ENCODE measurements around the gene TSHZ1.

TSHZ1 gene

GRCh38 chr18:75173738-75174137, 36.9 kb upstream of the TSHZ1 start:
- Histone ChIP-seq H3K27me3 (ENCODE audit: low read length) (no peaks in the 10 kb centered on the region), H3K4me3 (ENCODE audit: insufficient read depth, low read length, poor library complexity, severe bottlenecking) (no peak overlapping the region), H3K9me2 (replicated peaks; ENCODE audit: insufficient read depth, low read length) (no peaks in the 10 kb centered on the region), H3K4me2 (ENCODE audit: low read depth, low read length, poor library complexity, severe bottlenecking) (no peak overlapping the region), H3K79me2 (ENCODE audit: insufficient read depth, low read length) (no peaks in the 10 kb centered on the region), H2AFZ (ENCODE audit: low read depth, low read length, severe bottlenecking) (no peak overlapping the region), H3K9me3 (ENCODE audit: insufficient read depth, low read length) (no peaks in the 10 kb centered on the region), H4K20me1 (ENCODE audit: low read depth, low read length) (no peaks in the 10 kb centered on the region), H3K36me3 (ENCODE audit: low read length) (no peaks in the 10 kb centered on the region), H3K27ac (ENCODE audit: low read depth, low read length) (no peak overlapping the region), H3F3A (ENCODE audit: insufficient read depth) (no peaks in the 10 kb centered on the region), H3K9ac (ENCODE audit: low read length) (no peak overlapping the region)
- TF ChIP-seq CTCF (IDR thresholded peaks at IDR 0.05; ENCODE audit: insufficient read depth, low read length, poor library complexity, severe bottlenecking) (no peak), EZH2phosphoT487 (conservative IDR thresholded peaks at IDR 0.05; ENCODE audit: low read length) (no peak)

- H3K79me2 ChIP-seq (ENCODE audit: insufficient read depth, low read length): no peaks in the 10 kb centered on the region
- TF ChIP-seq CTCF (IDR thresholded peaks at IDR 0.05; ENCODE audit: insufficient read depth, low read length, poor library complexity, severe bottlenecking): no peak
- TF ChIP-seq EZH2phosphoT487 (conservative IDR thresholded peaks at IDR 0.05; ENCODE audit: low read length): no peak
- no peak overlapping the region for H3K27ac ChIP-seq (ENCODE audit: low read depth, low read length)
- H4K20me1 ChIP-seq (ENCODE audit: low read depth, low read length): no peaks in the 10 kb centered on the region
- no peaks in the 10 kb centered on the region for H3K36me3 ChIP-seq (ENCODE audit: low read length)
- H2AFZ ChIP-seq (ENCODE audit: low read depth, low read length, severe bottlenecking): no peak overlapping the region
- H3K9me2 ChIP-seq (replicated peaks; ENCODE audit: insufficient read depth, low read length): no peaks in the 10 kb centered on the region
- no peak overlapping the region for H3K4me3 ChIP-seq (ENCODE audit: insufficient read depth, low read length, poor library complexity, severe bottlenecking)
- no peak overlapping the region for H3K4me2 ChIP-seq (ENCODE audit: low read depth, low read length, poor library complexity, severe bottlenecking)
- H3F3A ChIP-seq (ENCODE audit: insufficient read depth): no peaks in the 10 kb centered on the region
- H3K9ac ChIP-seq (ENCODE audit: low read length): no peak overlapping the region
- no peaks in the 10 kb centered on the region for H3K9me3 ChIP-seq (ENCODE audit: insufficient read depth, low read length)
- H3K27me3 ChIP-seq (ENCODE audit: low read length): no peaks in the 10 kb centered on the region
Measured at GRCh38 chr18:75176849-75177248, 33.7 kb upstream of the TSHZ1 start.

- Histone ChIP-seq H3K4me2 (ENCODE audit: low read depth, low read length, poor library complexity, severe bottlenecking) (no peak overlapping the region), H3K9me3 (ENCODE audit: insufficient read depth, low read length) (no peaks in the 10 kb centered on the region), H3K27me3 (ENCODE audit: low read length) (no peaks in the 10 kb centered on the region), H3K9ac (ENCODE audit: low read length) (no peak overlapping the region), H3K27ac (ENCODE audit: low read depth, low read length) (no peak overlapping the region), H3K36me3 (ENCODE audit: low read length) (no peaks in the 10 kb centered on the region), H2AFZ (ENCODE audit: low read depth, low read length, severe bottlenecking) (no peak overlapping the region), H3K4me3 (ENCODE audit: insufficient read depth, low read length, poor library complexity, severe bottlenecking) (no peak overlapping the region), H3K79me2 (ENCODE audit: insufficient read depth, low read length) (no peaks in the 10 kb centered on the region), H3K9me2 (replicated peaks; ENCODE audit: insufficient read depth, low read length) (no peaks in the 10 kb centered on the region), H3F3A (ENCODE audit: insufficient read depth) (no peaks in the 10 kb centered on the region), H4K20me1 (ENCODE audit: low read depth, low read length) (no peaks in the 10 kb centered on the region)
- TF ChIP-seq EZH2phosphoT487 (conservative IDR thresholded peaks at IDR 0.05; ENCODE audit: low read length) (no peak), CTCF (IDR thresholded peaks at IDR 0.05; ENCODE audit: insufficient read depth, low read length, poor library complexity, severe bottlenecking) (no peak)
Measured at GRCh38 chr18:75178376-75178775, 32.2 kb upstream of the TSHZ1 start.

All from SU-DHL-6 (cell line).